ENCODE measurements around the gene FGD2. TPM values are rescaled to one million over a fixed set of nuclear protein-coding genes. Genes with fewer than 3 reads are reported as not detected.

FGD2 gene
- total and polyA plus RNA-seq, 9 of the 15 experiments (the other 6 are each of a cell fraction or from before 2014, with no cell fraction given): 0.09 TPM; not detected in 8

DNA sequence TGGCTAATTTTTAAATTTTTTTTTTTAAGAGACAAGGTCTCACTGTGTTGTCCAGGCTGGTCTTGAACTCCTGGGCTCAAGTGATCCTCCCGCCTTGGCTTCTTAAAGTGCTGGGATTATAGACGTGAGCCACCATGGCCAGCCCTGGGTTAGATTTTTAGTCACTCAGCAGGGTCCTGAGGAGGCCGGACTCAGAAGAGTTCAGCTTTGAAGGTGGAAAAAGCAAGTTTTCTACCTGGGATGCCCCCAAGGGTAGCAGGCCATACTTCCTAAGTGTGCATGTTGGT, 44.2 kb downstream of the FGD2 start:
- ATAC-seq: peak; percentile 6
- peak overlapping the region; percentile 95 for H3K27ac ChIP-seq (ENCODE audit: extremely low read depth, low read depth, low read length)
- no peak for FAIRE-seq
- TF ChIP-seq NUFIP1 (IDR thresholded peaks at IDR 0.05; ENCODE audit: partially characterized antibody): peak; percentile 5
- TF ChIP-seq MECOM (CRISPR knock-in tag; IDR thresholded peaks at IDR 0.05): peak; percentile 37; the same call in 1 of the 2 replicates
- TF ChIP-seq CBX5 (IDR thresholded peaks at IDR 0.05; ENCODE audit: borderline replicate concordance, low read depth): no peak
- TF ChIP-seq, protein P1, sequence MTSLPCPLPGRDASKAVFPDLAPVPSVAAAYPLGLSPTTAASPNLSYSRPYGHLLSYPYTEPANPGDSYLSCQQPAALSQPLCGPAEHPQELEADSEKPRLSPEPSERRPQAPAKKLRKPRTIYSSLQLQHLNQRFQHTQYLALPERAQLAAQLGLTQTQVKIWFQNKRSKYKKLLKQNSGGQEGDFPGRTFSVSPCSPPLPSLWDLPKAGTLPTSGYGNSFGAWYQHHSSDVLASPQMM (CRISPR knock-in tag; IDR thresholded peaks at IDR 0.05): no peak
- no peak for TF ChIP-seq FOXM1 (IDR thresholded peaks at IDR 0.05; ENCODE audit: low read depth)
- no peak for TF ChIP-seq FOXM1 (CRISPR knock-in tag; IDR thresholded peaks at IDR 0.05; ENCODE audit: low read depth)
- TF ChIP-seq PYGO2 (tag; IDR thresholded peaks at IDR 0.05): peak; percentile 29; the same call in 1 of the 2 replicates
- TF ChIP-seq PTTG1 (tag; IDR thresholded peaks at IDR 0.05; ENCODE audit: low read depth): 0 out of 2 replicates have a peak, but pooled peaks have one; percentile 61
- TF ChIP-seq ZNF561 (CRISPR knock-in tag; conservative IDR thresholded peaks at IDR 0.05): no peak
- TF ChIP-seq EHMT2 (IDR thresholded peaks at IDR 0.05): no peak
- no peak for TF ChIP-seq KAT7 (CRISPR knock-in tag; IDR thresholded peaks at IDR 0.05; ENCODE audit: borderline replicate concordance)
- TF ChIP-seq, protein P2, sequence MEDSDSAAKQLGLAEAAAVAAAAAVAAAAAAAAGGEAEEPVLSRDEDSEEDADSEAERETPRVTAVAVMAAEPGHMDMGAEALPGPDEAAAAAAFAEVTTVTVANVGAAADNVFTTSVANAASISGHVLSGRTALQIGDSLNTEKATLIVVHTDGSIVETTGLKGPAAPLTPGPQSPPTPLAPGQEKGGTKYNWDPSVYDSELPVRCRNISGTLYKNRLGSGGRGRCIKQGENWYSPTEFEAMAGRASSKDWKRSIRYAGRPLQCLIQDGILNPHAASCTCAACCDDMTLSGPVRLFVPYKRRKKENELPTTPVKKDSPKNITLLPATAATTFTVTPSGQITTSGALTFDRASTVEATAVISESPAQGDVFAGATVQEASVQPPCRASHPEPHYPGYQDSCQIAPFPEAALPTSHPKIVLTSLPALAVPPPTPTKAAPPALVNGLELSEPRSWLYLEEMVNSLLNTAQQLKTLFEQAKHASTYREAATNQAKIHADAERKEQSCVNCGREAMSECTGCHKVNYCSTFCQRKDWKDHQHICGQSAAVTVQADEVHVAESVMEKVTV (CRISPR knock-in tag; IDR thresholded peaks at IDR 0.05): no peak
- no peak for TF ChIP-seq RBM15 (IDR thresholded peaks at IDR 0.05; ENCODE audit: insufficient read depth, low read length)
- no peak for TF ChIP-seq ZKSCAN3 (CRISPR knock-in tag; IDR thresholded peaks at IDR 0.05)
- no peak for TF ChIP-seq SMAD4 (CRISPR knock-in tag; conservative IDR thresholded peaks at IDR 0.05)
- peak; percentile 52; the same call in 1 of the 2 replicates for TF ChIP-seq HMG20B (CRISPR knock-in tag; IDR thresholded peaks at IDR 0.05)
- TF ChIP-seq, protein P3, sequence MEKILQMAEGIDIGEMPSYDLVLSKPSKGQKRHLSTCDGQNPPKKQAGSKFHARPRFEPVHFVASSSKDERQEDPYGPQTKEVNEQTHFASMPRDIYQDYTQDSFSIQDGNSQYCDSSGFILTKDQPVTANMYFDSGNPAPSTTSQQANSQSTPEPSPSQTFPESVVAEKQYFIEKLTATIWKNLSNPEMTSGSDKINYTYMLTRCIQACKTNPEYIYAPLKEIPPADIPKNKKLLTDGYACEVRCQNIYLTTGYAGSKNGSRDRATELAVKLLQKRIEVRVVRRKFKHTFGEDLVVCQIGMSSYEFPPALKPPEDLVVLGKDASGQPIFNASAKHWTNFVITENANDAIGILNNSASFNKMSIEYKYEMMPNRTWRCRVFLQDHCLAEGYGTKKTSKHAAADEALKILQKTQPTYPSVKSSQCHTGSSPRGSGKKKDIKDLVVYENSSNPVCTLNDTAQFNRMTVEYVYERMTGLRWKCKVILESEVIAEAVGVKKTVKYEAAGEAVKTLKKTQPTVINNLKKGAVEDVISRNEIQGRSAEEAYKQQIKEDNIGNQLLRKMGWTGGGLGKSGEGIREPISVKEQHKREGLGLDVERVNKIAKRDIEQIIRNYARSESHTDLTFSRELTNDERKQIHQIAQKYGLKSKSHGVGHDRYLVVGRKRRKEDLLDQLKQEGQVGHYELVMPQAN (IDR thresholded peaks at IDR 0.05; ENCODE audit: borderline replicate concordance): no peak; the same call in 1 of the 2 replicates
- no peak for TF ChIP-seq POLR2H (tag; IDR thresholded peaks at IDR 0.05; ENCODE audit: low read depth)
- TF ChIP-seq NFIC (IDR thresholded peaks at IDR 0.05): no peak
- TF ChIP-seq ZNF76 (CRISPR knock-in tag; IDR thresholded peaks at IDR 0.05; ENCODE audit: borderline replicate concordance): peak; percentile 21; the same call in 1 of the 2 replicates
- TF ChIP-seq FOXA3 (CRISPR knock-in tag; conservative IDR thresholded peaks at IDR 0.05 in 1 of 2, IDR thresholded peaks at IDR 0.05 in 1 of 2): no peak

More for the DNA sequence above, 44.2 kb downstream of the FGD2 start:
- Histone ChIP-seq H3K36me3 (ENCODE audit: control insufficient read depth, insufficient read depth, low read length) (no peaks in the 10 kb centered on the region), H3K27me3 (ENCODE audit: control insufficient read depth in 2 of 2, insufficient read depth in 2 of 2, low read length in 2 of 2) (no peaks in the 10 kb centered on the region), H3K9me3 (replicated peaks; ENCODE audit: control insufficient read depth, insufficient read depth, low read depth, low read length) (no peaks in the 10 kb centered on the region), H4K20me1 (replicated peaks; ENCODE audit: control insufficient read depth, insufficient read depth, low read length) (no peaks in the 10 kb centered on the region), H3K4me2 (ENCODE audit: insufficient read depth, low read length) (peak overlapping the region; percentile 80), H3K9ac (ENCODE audit: insufficient read depth in 1 of 2, low read depth in 2 of 2, low read length in 2 of 2) (peak overlapping the region; percentile 82; a peak in 3 of 4 replicates), H3K79me2 (ENCODE audit: control insufficient read depth, insufficient read depth, low read length) (peaks cover 33% of the 10 kb centered on the region; the same call in 2 of the 3 replicates), H3K4me3 (peak overlapping the region; percentile 27), H3K9me1 (ENCODE audit: control insufficient read depth, insufficient read depth, low read length) (no peaks in the 10 kb centered on the region), H2AFZ (ENCODE audit: low read depth, low read length) (peak overlapping the region; percentile 69), H3K4me1 (replicated peaks in 1 of 2; ENCODE audit: control insufficient read depth in 2 of 2, insufficient read depth in 2 of 2, low read length in 2 of 2) (peaks cover 61 to 69% of the 10 kb centered on the region in 2 experiments)
- BruUV-seq (replicated peaks): TSS peak; percentile 94
- intact Hi-C loops (cut with micrococcal nuclease) (loop anchor here (1.0 to 2.0 kb wide), 5 partner anchors 11 to 134 kb away; no protein-coding TSS in a partner anchor), in situ Hi-C loops (cut with MboI) (loop anchor here (5.0 to 10.0 kb wide), 2 partner anchors 123 to 155 kb away; partner anchors contain the start of gene PIM1)
- no peak for DNase-seq (ENCODE audit: extremely low read depth in 1 of 4, low spot score in 3 of 4)
- 5% methylated on average over 3 of the region's 3 CpGs for WGBS (ENCODE audit: insufficient coverage, low coverage, missing lambda C conversion rate)
- ChIA-PET POLR2A (interaction anchor here (1.0 to 4.7 kb wide), 8 partner anchors 11 to 199 kb away, joined by 3 to 36 read pairs (median 4); partner anchors contain the start of gene PIM1), CTCF (ENCODE audit: low intra/inter-chr PET ratio) (interaction anchor here (4.6 kb wide), 1 partner anchor 122 kb away, joined by 83 read pairs; the partner anchor contains the start of gene PIM1)
